Measurements from ENCODE around the gene AGPAT1. TPM values are rescaled to one million over a fixed set of nuclear protein-coding genes. Genes with fewer than 3 reads are reported as not detected.

The AGPAT1 gene
- total and polyA plus RNA-seq, 2 of the 13 experiments (the other 11 are each of a cell fraction or from before 2014, with no cell fraction given): 51.3 to 139 TPM

DNA sequence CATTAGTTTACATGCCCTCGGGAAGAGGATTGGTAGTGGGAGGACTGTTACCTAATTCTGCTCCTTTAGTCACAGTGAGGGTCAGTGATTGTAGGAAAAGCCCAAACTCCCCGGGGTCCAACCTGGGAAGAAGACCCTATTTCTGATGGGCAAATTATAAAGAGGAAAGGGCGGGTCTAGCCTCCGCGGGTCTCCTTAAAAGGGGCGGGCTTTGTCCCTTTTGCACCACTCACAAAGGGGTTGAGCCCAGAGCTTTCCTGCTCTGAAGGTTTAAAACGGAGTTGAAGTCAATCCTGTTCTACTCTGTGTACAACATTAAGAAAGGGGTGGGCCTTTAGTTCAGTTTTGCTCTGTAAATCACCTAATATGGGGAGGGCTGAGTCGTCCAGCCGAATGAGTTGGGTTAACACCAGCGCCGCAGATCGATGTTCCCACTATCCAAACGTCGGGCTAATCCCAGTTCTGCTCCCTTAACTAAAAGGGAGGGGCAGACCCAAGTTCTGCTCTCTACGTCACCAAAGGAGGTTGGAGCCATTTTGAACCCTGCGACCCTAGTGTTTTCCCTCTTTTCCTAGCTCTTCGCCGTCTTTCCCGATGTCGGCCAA lies 1.4 kb upstream of the AGPAT1 start (continued):
- TF ChIP-seq, protein P1, sequence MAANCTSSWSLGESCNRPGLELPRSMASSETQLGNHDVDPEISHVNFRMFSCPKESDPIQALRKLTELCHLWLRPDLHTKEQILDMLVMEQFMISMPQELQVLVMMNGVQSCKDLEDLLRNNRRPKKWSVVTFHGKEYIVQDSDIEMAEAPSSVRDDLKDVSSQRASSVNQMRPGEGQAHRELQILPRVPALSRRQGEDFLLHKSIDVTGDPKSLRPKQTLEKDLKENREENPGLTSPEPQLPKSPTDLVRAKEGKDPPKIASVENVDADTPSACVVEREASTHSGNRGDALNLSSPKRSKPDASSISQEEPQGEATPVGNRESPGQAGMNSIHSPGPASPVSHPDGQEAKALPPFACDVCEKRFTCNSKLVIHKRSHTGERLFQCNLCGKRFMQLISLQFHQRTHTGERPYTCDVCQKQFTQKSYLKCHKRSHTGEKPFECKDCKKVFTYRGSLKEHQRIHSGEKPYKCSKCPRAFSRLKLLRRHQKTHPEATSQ (CRISPR knock-in tag; IDR thresholded peaks at IDR 0.05; ENCODE audit: borderline replicate concordance): no peak
- 0 out of 2 replicates have a peak, but pooled peaks have one; percentile 5 for TF ChIP-seq MLX (CRISPR knock-in tag; IDR thresholded peaks at IDR 0.05)
- TF ChIP-seq TEAD2 (CRISPR knock-in tag; IDR thresholded peaks at IDR 0.05): no peak
- TF ChIP-seq, protein P2, sequence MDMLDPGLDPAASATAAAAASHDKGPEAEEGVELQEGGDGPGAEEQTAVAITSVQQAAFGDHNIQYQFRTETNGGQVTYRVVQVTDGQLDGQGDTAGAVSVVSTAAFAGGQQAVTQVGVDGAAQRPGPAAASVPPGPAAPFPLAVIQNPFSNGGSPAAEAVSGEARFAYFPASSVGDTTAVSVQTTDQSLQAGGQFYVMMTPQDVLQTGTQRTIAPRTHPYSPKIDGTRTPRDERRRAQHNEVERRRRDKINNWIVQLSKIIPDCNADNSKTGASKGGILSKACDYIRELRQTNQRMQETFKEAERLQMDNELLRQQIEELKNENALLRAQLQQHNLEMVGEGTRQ (IDR thresholded peaks at IDR 0.05; ENCODE audit: low read depth, low read length): no peak
- TF ChIP-seq, protein P2 (CRISPR knock-in tag; IDR thresholded peaks at IDR 0.05; ENCODE audit: borderline replicate concordance): no peak
- TF ChIP-seq CREM (IDR thresholded peaks at IDR 0.05): peak; percentile 63
- no peak for TF ChIP-seq CREM (CRISPR knock-in tag; IDR thresholded peaks at IDR 0.05)
- TF ChIP-seq KDM5A (IDR thresholded peaks at IDR 0.05; ENCODE audit: borderline replicate concordance, low read length): peak; percentile 19; the same call in 1 of the 2 replicates
- TF ChIP-seq PHF5A (CRISPR knock-in tag; IDR thresholded peaks at IDR 0.05; ENCODE audit: low read depth, unreplicated experiment): peak; percentile 17
- TF ChIP-seq, protein P3, sequence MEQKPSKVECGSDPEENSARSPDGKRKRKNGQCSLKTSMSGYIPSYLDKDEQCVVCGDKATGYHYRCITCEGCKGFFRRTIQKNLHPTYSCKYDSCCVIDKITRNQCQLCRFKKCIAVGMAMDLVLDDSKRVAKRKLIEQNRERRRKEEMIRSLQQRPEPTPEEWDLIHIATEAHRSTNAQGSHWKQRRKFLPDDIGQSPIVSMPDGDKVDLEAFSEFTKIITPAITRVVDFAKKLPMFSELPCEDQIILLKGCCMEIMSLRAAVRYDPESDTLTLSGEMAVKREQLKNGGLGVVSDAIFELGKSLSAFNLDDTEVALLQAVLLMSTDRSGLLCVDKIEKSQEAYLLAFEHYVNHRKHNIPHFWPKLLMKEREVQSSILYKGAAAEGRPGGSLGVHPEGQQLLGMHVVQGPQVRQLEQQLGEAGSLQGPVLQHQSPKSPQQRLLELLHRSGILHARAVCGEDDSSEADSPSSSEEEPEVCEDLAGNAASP (CRISPR knock-in tag; IDR thresholded peaks at IDR 0.05; ENCODE audit: borderline replicate concordance): peak; percentile 2; the same call in 1 of the 2 replicates
- no peak for TF ChIP-seq ZNF564 (CRISPR knock-in tag; IDR thresholded peaks at IDR 0.05)
- peak; percentile 14; the same call in 1 of the 2 replicates for TF ChIP-seq ZNF12 (CRISPR knock-in tag; IDR thresholded peaks at IDR 0.05)
- TF ChIP-seq JUN (CRISPR knock-in tag; IDR thresholded peaks at IDR 0.05): peak; percentile 26
- TF ChIP-seq POLR2A (IDR thresholded peaks at IDR 0.05; ENCODE audit: insufficient read depth in 1 of 2, low read depth in 2 of 2, low read length in 2 of 2): peak; percentile 59 to 79
- TF ChIP-seq ZMYM4 (CRISPR knock-in tag; IDR thresholded peaks at IDR 0.05): no peak; the same call in none of the 2 replicates
- TF ChIP-seq ZNF691 (CRISPR knock-in tag; IDR thresholded peaks at IDR 0.05; ENCODE audit: borderline replicate concordance, low read depth): no peak; the same call in 1 of the 2 replicates
- TF ChIP-seq AHR (CRISPR knock-in tag; IDR thresholded peaks at IDR 0.05): no peak
- no peak for TF ChIP-seq ZNF468 (CRISPR knock-in tag; IDR thresholded peaks at IDR 0.05)
- TF ChIP-seq, protein P4, sequence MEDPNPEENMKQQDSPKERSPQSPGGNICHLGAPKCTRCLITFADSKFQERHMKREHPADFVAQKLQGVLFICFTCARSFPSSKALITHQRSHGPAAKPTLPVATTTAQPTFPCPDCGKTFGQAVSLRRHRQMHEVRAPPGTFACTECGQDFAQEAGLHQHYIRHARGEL (CRISPR knock-in tag; IDR thresholded peaks at IDR 0.05): no peak
- 0 out of 2 replicates have a peak, but pooled peaks have one; percentile 1 for TF ChIP-seq NCOA2 (CRISPR knock-in tag; IDR thresholded peaks at IDR 0.05)
- TF ChIP-seq MYNN (CRISPR knock-in tag; IDR thresholded peaks at IDR 0.05; ENCODE audit: low read depth): no peak
- TF ChIP-seq KLF9 (CRISPR knock-in tag; IDR thresholded peaks at IDR 0.05; ENCODE audit: low read depth): peak; percentile 35; the same call in 1 of the 2 replicates
- TF ChIP-seq ZNF20 (CRISPR knock-in tag; IDR thresholded peaks at IDR 0.05): no peak
- no peak for TF ChIP-seq CENPT (CRISPR knock-in tag; IDR thresholded peaks at IDR 0.05; ENCODE audit: low read depth)
- no peak for TF ChIP-seq SATB2 (CRISPR knock-in tag; IDR thresholded peaks at IDR 0.05)
- no peak for TF ChIP-seq MED1 (CRISPR knock-in tag; IDR thresholded peaks at IDR 0.05)
